Activated CD4-positive, alpha-beta T cell treated with anti-CD3 and anti-CD28 coated beads, Interleukin-2, amount 10 ng/mL, durations not matched to agents 7 days and 5 days (primary cell): ENCODE results near the gene GPX5. TPM values are rescaled to one million over a fixed set of nuclear protein-coding genes. Genes with fewer than 3 reads are reported as not detected.

ENCODE experiments used
- CTCF ChIA-PET: fragments of 350-600 bp; sonication (Branson Sonifier 250); formaldehyde crosslinking; loops from one replicate; lab custom pipeline; 2021; ENCODE audit warnings: antibody characterized with exemption; lab: Charles Lee
- POLR2A ChIA-PET: fragments of 350-600 bp; sonication (Branson Sonifier 250); formaldehyde crosslinking; loops from one replicate; lab custom pipeline; 2021; ENCODE audit warnings: antibody characterized with exemption; lab: Charles Lee
- DNase-seq: peaks from one replicate; pipeline ENCODE4 v3.0.0-alpha.2; 2020
- H3K27ac Mint-ChIP-seq: one replicate; pipeline ENCODE4 v1.8.0; 2021; ENCODE audit warnings: mild to moderate bottlenecking, moderate library complexity, mixed read lengths
- H3K27me3 Mint-ChIP-seq: one replicate; pipeline ENCODE4 v1.8.0; 2021; ENCODE audit warnings: mixed read lengths
- H3K36me3 Mint-ChIP-seq: one replicate; pipeline ENCODE4 v1.8.0; 2021; ENCODE audit warnings: low read depth, mixed read lengths
- H3K4me1 Mint-ChIP-seq: one replicate; pipeline ENCODE4 v1.8.0; 2021; ENCODE audit warnings: mixed read lengths
- H3K4me3 Mint-ChIP-seq: one replicate; pipeline ENCODE4 v1.8.0; 2021; ENCODE audit warnings: mild to moderate bottlenecking, moderate library complexity, mixed read lengths
- H3K9me3 Mint-ChIP-seq: one replicate; pipeline ENCODE4 v1.8.0; 2021; ENCODE audit warnings: mixed read lengths
- total RNA-seq, 2 experiments: library from RNA; stranded (reverse); gene quantifications; one replicate each; pipeline ENCODE4 v1.2.3, GENCODE V29; 2021

Gene GPX5
- not detected for total RNA-seq

GRCh38 chr6:28525496-28526039 lies at the start of gene GPX5:
Gene GPX5 (plus strand): TSS chr6:28525881. CDS start chr6:28526014, 133 bp downstream.
- peak; percentile 14 for DNase-seq
- peaks cover 36% of the 10 kb centered on the region for H3K4me1 Mint-ChIP-seq
- no peak within 1 kb of the TSS for H3K4me3 Mint-ChIP-seq
- peaks cover 53% of the 10 kb centered on the region for H3K27me3 Mint-ChIP-seq
- H3K27ac Mint-ChIP-seq, result no peak within 1 kb of the TSS
- no peaks in the 10 kb centered on the region for H3K9me3 Mint-ChIP-seq
- ChIA-PET CTCF (interaction anchor here (0.6 kb wide), 1 partner anchor 460 kb away, joined by 3 read pairs; no protein-coding TSS in a partner anchor), POLR2A (no interaction called here)
- H3K36me3 Mint-ChIP-seq, result no peaks in the 10 kb centered on the region

GRCh38 chr6:28478518-28478917 lies 47.2 kb upstream of the GPX5 start:
- POLR2A ChIA-PET, result no interaction called here
- CTCF ChIA-PET, result no interaction called here
- H3K4me3 Mint-ChIP-seq, result no peak overlapping the region

GRCh38 chr6:28480253-28480932 lies 45.3 kb upstream of the GPX5 start:
- Mint-ChIP-seq H3K4me3 (no peak overlapping the region), H3K27ac (no peak overlapping the region), H3K4me1 (peaks cover 8% of the 10 kb centered on the region), H3K9me3 (no peaks in the 10 kb centered on the region), H3K36me3 (no peaks in the 10 kb centered on the region), H3K27me3 (peaks cover 68% of the 10 kb centered on the region)
- POLR2A ChIA-PET, result no interaction called here
- no peak for DNase-seq
- CTCF ChIA-PET, result interaction anchor here (0.7 to 0.8 kb wide), 2 partner anchors 9 to 26 kb away, joined by 3 to 4 read pairs; no protein-coding TSS in a partner anchor

More at GRCh38 chr6:28478518-28478917, 47.2 kb upstream of the GPX5 start:
- DNase-seq, result no peak
- Mint-ChIP-seq H3K27ac (no peak overlapping the region), H3K27me3 (peaks cover 82% of the 10 kb centered on the region), H3K36me3 (no peaks in the 10 kb centered on the region), H3K4me1 (peaks cover 12% of the 10 kb centered on the region), H3K9me3 (no peaks in the 10 kb centered on the region)

- CTCF ChIA-PET, result no interaction called here
- no peak overlapping the region for H3K4me3 Mint-ChIP-seq
- no peak overlapping the region for H3K27ac Mint-ChIP-seq
- peaks cover 57% of the 10 kb centered on the region for H3K27me3 Mint-ChIP-seq
- POLR2A ChIA-PET, result no interaction called here
- no peaks in the 10 kb centered on the region for H3K9me3 Mint-ChIP-seq
- no peak for DNase-seq
- H3K4me1 Mint-ChIP-seq, result peaks cover 22% of the 10 kb centered on the region
- H3K36me3 Mint-ChIP-seq, result no peaks in the 10 kb centered on the region
Observed at GRCh38 chr6:28485482-28485881, 40.2 kb upstream of the GPX5 start.

- no peaks in the 10 kb centered on the region for H3K36me3 Mint-ChIP-seq
- H3K9me3 Mint-ChIP-seq, result no peaks in the 10 kb centered on the region
- CTCF ChIA-PET, result no interaction called here
- H3K4me1 Mint-ChIP-seq, result peaks cover 24% of the 10 kb centered on the region
- H3K27ac Mint-ChIP-seq, result no peak overlapping the region
- DNase-seq, result no peak
- POLR2A ChIA-PET, result no interaction called here
- peaks cover 51% of the 10 kb centered on the region for H3K27me3 Mint-ChIP-seq
- H3K4me3 Mint-ChIP-seq, result no peak overlapping the region
Observed at GRCh38 chr6:28486533-28486932, 39.1 kb upstream of the GPX5 start.

- POLR2A ChIA-PET, result no interaction called here
- Mint-ChIP-seq H3K27me3 (peaks cover 51% of the 10 kb centered on the region), H3K27ac (no peak overlapping the region), H3K36me3 (no peaks in the 10 kb centered on the region), H3K4me1 (peaks cover 24% of the 10 kb centered on the region), H3K4me3 (no peak overlapping the region), H3K9me3 (no peaks in the 10 kb centered on the region)
- DNase-seq, result no peak
- CTCF ChIA-PET, result no interaction called here
Observed at GRCh38 chr6:28486988-28487742, 38.5 kb upstream of the GPX5 start.

- peaks cover 50% of the 10 kb centered on the region for H3K27me3 Mint-ChIP-seq
- DNase-seq, result peak; percentile 34
- H3K4me1 Mint-ChIP-seq, result peaks cover 24% of the 10 kb centered on the region
- H3K36me3 Mint-ChIP-seq, result no peaks in the 10 kb centered on the region
- peak overlapping the region; percentile 71 for H3K27ac Mint-ChIP-seq
- POLR2A ChIA-PET, result interaction anchor here (0.6 kb wide), 2 partner anchors 622 to 1161 kb away, joined by 4 read pairs; no protein-coding TSS in a partner anchor
- H3K9me3 Mint-ChIP-seq, result no peaks in the 10 kb centered on the region
- CTCF ChIA-PET, result interaction anchor here (0.6 to 1.4 kb wide), 2 partner anchors 25 to 113 kb away, joined by 3 read pairs; no protein-coding TSS in a partner anchor
- H3K4me3 Mint-ChIP-seq, result peak overlapping the region; percentile 67
Observed at GRCh38 chr6:28488916-28489365, 36.7 kb upstream of the GPX5 start.

GRCh38 chr6:28489366-28490204 lies 36.1 kb upstream of the GPX5 start:
- Mint-ChIP-seq H3K4me3 (peak overlapping the region; percentile 67), H3K27ac (peak overlapping the region; percentile 83), H3K9me3 (no peaks in the 10 kb centered on the region), H3K4me1 (peaks cover 24% of the 10 kb centered on the region), H3K36me3 (no peaks in the 10 kb centered on the region), H3K27me3 (peaks cover 53% of the 10 kb centered on the region)
- peak; percentile 50 for DNase-seq
- POLR2A ChIA-PET, result interaction anchor here (0.6 kb wide), 2 partner anchors 623 to 1160 kb away, joined by 4 read pairs; no protein-coding TSS in a partner anchor
- CTCF ChIA-PET, result interaction anchor here (1.4 kb wide), 1 partner anchor 25 kb away, joined by 3 read pairs; no protein-coding TSS in a partner anchor

- Mint-ChIP-seq H3K4me1 (peaks cover 24% of the 10 kb centered on the region), H3K4me3 (peak overlapping the region; percentile 67), H3K9me3 (no peaks in the 10 kb centered on the region), H3K27me3 (peaks cover 52% of the 10 kb centered on the region), H3K27ac (peak overlapping the region; percentile 83), H3K36me3 (no peaks in the 10 kb centered on the region)
- ChIA-PET POLR2A (no interaction called here), CTCF (no interaction called here)
- no peak for DNase-seq
Observed at GRCh38 chr6:28490205-28490890, 35.3 kb upstream of the GPX5 start.

GRCh38 chr6:28491984-28492317 lies 33.7 kb upstream of the GPX5 start:
- H3K4me3 Mint-ChIP-seq, result no peak overlapping the region
- H3K27me3 Mint-ChIP-seq, result peaks cover 47% of the 10 kb centered on the region
- H3K36me3 Mint-ChIP-seq, result no peaks in the 10 kb centered on the region
- ChIA-PET CTCF (no interaction called here), POLR2A (no interaction called here)
- H3K27ac Mint-ChIP-seq, result no peak overlapping the region
- DNase-seq, result no peak
- no peaks in the 10 kb centered on the region for H3K9me3 Mint-ChIP-seq
- peaks cover 24% of the 10 kb centered on the region for H3K4me1 Mint-ChIP-seq

- Mint-ChIP-seq H3K36me3 (no peaks in the 10 kb centered on the region), H3K27ac (no peak overlapping the region), H3K9me3 (no peaks in the 10 kb centered on the region), H3K4me1 (no peaks in the 10 kb centered on the region), H3K4me3 (no peak overlapping the region), H3K27me3 (peaks cover 34% of the 10 kb centered on the region)
- ChIA-PET POLR2A (no interaction called here), CTCF (interaction anchor here (0.5 kb wide), 1 partner anchor 384 kb away, joined by 4 read pairs; no protein-coding TSS in a partner anchor)
- no peak for DNase-seq
Observed at GRCh38 chr6:28496099-28496779, 29.4 kb upstream of the GPX5 start.
